ENCODE data around the gene CGN. TPM values are rescaled to one million over a fixed set of nuclear protein-coding genes. Genes with fewer than 3 reads are reported as not detected.

CGN gene
- total RNA-seq, 1 donor from 2014 or later: 13.0 TPM

- no peaks in the 10 kb centered on the region for H3K27me3 ChIP-seq
- no peaks in the 10 kb centered on the region for H3K4me1 ChIP-seq
- intact Hi-C loops (cut with DNase I): no loop called here
- DNase-seq (ENCODE audit: extremely low spot score in 2 of 2): no peak
- H3K4me3 ChIP-seq: no peak overlapping the region
- no peaks in the 10 kb centered on the region for H3K9me3 ChIP-seq
- TF ChIP-seq POLR2A (IDR thresholded peaks at IDR 0.05) (no peak), POLR2AphosphoS5 (IDR thresholded peaks at IDR 0.05; ENCODE audit: insufficient read depth in 1 of 2, low read depth in 1 of 2) (no peak), CTCF (IDR thresholded peaks at IDR 0.05) (no peak)
- H3K36me3 ChIP-seq: no peaks in the 10 kb centered on the region
- no peak overlapping the region for H3K27ac ChIP-seq
Observed at GRCh38 chr1:151499365-151499764, 11.8 kb upstream of the CGN start.

GRCh38 chr1:151499930-151500329, 11.3 kb upstream of the CGN start:
- H3K9me3 ChIP-seq: no peaks in the 10 kb centered on the region
- no peak for DNase-seq (ENCODE audit: extremely low spot score in 2 of 2)
- H3K4me3 ChIP-seq: no peak overlapping the region
- intact Hi-C loops (cut with DNase I): no loop called here
- no peak overlapping the region for H3K27ac ChIP-seq
- H3K4me1 ChIP-seq: no peaks in the 10 kb centered on the region
- no peak for TF ChIP-seq POLR2A (IDR thresholded peaks at IDR 0.05)
- TF ChIP-seq CTCF (IDR thresholded peaks at IDR 0.05): no peak
- TF ChIP-seq POLR2AphosphoS5 (IDR thresholded peaks at IDR 0.05; ENCODE audit: insufficient read depth in 1 of 2, low read depth in 1 of 2): no peak
- H3K36me3 ChIP-seq: no peaks in the 10 kb centered on the region
- H3K27me3 ChIP-seq: no peaks in the 10 kb centered on the region

- no peaks in the 10 kb centered on the region for H3K27me3 ChIP-seq
- no peaks in the 10 kb centered on the region for H3K4me1 ChIP-seq
- no peak for DNase-seq (ENCODE audit: extremely low spot score in 2 of 2)
- TF ChIP-seq POLR2AphosphoS5 (IDR thresholded peaks at IDR 0.05; ENCODE audit: insufficient read depth in 1 of 2, low read depth in 1 of 2) (no peak), POLR2A (IDR thresholded peaks at IDR 0.05) (no peak), CTCF (IDR thresholded peaks at IDR 0.05) (no peak)
- no peak overlapping the region for H3K4me3 ChIP-seq
- intact Hi-C loops (cut with DNase I): no loop called here
- no peaks in the 10 kb centered on the region for H3K36me3 ChIP-seq
- no peak overlapping the region for H3K27ac ChIP-seq
- H3K9me3 ChIP-seq: no peaks in the 10 kb centered on the region
Observed at GRCh38 chr1:151501474-151501873, 9.7 kb upstream of the CGN start.

GRCh38 chr1:151502035-151502700, 9.0 kb upstream of the CGN start:
- Histone ChIP-seq H3K27me3 (no peaks in the 10 kb centered on the region), H3K9me3 (no peaks in the 10 kb centered on the region), H3K27ac (no peak overlapping the region), H3K36me3 (no peaks in the 10 kb centered on the region), H3K4me1 (no peaks in the 10 kb centered on the region), H3K4me3 (no peak overlapping the region)
- no peak for DNase-seq (ENCODE audit: extremely low spot score in 2 of 2)
- intact Hi-C loops (cut with DNase I): no loop called here
- TF ChIP-seq POLR2A (IDR thresholded peaks at IDR 0.05) (no peak), POLR2AphosphoS5 (IDR thresholded peaks at IDR 0.05; ENCODE audit: insufficient read depth in 1 of 2, low read depth in 1 of 2) (no peak), CTCF (IDR thresholded peaks at IDR 0.05) (no peak)

Measured in vagina (tissue), 2 donors.